ENCODE results near the gene PALD1.

DNA sequence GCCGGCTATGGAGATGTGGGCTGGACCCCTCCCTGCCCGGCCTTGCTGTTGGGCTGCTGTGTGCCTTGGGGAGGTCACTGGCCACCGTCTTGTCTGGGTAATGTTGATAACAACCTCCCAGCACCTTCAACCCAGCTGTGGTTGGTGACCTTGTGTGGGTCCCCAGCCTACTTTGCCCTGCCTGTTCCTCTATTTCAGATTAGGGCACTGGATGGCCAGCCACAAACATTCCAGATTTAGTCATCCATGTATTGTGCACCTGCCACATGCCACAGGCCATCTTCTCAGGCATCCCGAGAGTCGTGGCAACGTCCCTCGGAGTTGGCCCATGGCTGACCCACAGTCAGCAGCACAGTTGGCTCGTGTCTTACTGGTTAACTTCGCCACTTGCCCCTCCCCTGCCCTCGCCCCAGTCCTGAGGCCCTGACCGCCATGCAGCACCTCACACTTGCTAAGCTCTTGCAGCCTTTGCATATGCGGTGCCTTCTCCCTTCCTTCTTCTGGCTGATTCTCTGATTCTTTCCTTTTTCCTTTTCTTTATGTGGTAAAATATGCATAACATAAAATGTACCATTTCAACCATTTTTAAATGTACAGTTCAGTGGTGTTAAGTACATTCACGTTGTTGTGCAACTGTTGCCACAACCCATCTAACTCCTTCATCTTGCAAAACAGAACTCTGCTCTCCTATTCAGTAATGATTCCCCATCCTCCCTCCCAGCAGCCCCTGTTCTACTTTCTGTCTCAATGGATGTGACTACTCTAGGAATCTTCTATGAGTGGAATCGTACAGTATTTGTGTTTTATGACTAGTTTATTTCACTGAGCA lies 63.4 kb downstream of the PALD1 start:
- TF ChIP-seq, protein P1, sequence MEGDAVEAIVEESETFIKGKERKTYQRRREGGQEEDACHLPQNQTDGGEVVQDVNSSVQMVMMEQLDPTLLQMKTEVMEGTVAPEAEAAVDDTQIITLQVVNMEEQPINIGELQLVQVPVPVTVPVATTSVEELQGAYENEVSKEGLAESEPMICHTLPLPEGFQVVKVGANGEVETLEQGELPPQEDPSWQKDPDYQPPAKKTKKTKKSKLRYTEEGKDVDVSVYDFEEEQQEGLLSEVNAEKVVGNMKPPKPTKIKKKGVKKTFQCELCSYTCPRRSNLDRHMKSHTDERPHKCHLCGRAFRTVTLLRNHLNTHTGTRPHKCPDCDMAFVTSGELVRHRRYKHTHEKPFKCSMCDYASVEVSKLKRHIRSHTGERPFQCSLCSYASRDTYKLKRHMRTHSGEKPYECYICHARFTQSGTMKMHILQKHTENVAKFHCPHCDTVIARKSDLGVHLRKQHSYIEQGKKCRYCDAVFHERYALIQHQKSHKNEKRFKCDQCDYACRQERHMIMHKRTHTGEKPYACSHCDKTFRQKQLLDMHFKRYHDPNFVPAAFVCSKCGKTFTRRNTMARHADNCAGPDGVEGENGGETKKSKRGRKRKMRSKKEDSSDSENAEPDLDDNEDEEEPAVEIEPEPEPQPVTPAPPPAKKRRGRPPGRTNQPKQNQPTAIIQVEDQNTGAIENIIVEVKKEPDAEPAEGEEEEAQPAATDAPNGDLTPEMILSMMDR (IDR thresholded peaks at IDR 0.05) = no peak
- no peak for TF ChIP-seq POLR2A (IDR thresholded peaks at IDR 0.05; ENCODE audit: low read depth)

All from esophagus muscularis mucosa (tissue), 3 donors.